ENCODE measurements around the gene MRGPRF. TPM values are rescaled to one million over a fixed set of nuclear protein-coding genes. Genes with fewer than 3 reads are reported as not detected.

Gene MRGPRF
- total RNA-seq, 6 experiments from 2014 or later = 1.6 to 3.4 (median 2.0) TPM

DNA sequence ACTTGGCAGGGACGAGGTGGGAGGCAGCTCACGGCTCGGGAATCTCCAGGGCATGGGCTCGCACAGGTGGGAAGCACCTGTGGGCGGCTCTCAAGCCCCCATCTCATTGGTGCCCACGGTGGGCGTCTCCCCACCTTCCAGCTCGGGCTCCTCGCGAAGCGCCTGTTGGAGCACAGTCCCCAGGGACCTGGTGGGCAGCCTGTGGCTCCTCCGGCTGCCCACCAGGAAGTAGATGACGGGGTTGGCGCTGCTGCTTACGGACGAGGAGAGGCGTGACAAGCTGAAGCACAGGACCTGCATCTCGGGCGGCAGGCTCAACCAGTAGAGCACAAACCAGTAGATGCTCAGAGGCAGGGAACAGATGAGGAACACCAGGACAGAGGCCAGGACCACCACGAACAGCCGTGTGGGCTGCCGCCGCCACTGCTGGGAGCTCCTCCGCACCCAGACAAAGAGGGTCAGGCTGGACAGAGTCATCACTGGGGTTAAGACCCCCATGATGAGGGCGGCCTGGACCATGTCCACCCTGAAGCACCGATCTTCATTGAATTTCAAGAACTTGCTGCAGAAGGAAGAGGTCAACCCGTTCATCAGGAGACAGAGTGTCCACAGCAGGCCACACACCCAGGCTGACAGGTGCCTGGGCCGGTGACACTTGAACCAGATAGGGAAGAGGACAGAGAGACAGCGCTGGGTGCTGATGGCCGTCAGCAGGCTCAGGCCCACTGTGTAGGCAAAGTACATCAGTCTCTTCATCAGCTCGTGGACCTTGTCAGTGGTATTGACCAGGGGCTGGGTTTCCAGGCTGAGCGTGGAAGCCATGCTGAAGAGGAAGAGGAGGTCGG lies 32.9 kb downstream of the MRGPRF start:
- H3K4me1 ChIP-seq = no peaks in the 10 kb centered on the region
- H3K27ac ChIP-seq = no peak overlapping the region
- H3K9me3 ChIP-seq = no peaks in the 10 kb centered on the region
- peak in 1 of 4 donors; percentile 21 for ATAC-seq
- 87% methylated on average over 13 of the region's 33 CpGs for WGBS (ENCODE audit: insufficient coverage, low coverage, low lambda C conversion rate, missing lambda C conversion rate)
- TF ChIP-seq POLR2A (IDR thresholded peaks at IDR 0.05) = no peak
- TF ChIP-seq, protein P1, sequence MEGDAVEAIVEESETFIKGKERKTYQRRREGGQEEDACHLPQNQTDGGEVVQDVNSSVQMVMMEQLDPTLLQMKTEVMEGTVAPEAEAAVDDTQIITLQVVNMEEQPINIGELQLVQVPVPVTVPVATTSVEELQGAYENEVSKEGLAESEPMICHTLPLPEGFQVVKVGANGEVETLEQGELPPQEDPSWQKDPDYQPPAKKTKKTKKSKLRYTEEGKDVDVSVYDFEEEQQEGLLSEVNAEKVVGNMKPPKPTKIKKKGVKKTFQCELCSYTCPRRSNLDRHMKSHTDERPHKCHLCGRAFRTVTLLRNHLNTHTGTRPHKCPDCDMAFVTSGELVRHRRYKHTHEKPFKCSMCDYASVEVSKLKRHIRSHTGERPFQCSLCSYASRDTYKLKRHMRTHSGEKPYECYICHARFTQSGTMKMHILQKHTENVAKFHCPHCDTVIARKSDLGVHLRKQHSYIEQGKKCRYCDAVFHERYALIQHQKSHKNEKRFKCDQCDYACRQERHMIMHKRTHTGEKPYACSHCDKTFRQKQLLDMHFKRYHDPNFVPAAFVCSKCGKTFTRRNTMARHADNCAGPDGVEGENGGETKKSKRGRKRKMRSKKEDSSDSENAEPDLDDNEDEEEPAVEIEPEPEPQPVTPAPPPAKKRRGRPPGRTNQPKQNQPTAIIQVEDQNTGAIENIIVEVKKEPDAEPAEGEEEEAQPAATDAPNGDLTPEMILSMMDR (IDR thresholded peaks at IDR 0.05) = no peak
- peak in 1 of 3 donors; percentile 32 for DNase-seq
- H3K4me3 ChIP-seq = no peak overlapping the region
- intact Hi-C loops (cut with DNase I) = no loop called here
- no peaks in the 10 kb centered on the region for H3K36me3 ChIP-seq
- no peaks in the 10 kb centered on the region for H3K27me3 ChIP-seq

DNA sequence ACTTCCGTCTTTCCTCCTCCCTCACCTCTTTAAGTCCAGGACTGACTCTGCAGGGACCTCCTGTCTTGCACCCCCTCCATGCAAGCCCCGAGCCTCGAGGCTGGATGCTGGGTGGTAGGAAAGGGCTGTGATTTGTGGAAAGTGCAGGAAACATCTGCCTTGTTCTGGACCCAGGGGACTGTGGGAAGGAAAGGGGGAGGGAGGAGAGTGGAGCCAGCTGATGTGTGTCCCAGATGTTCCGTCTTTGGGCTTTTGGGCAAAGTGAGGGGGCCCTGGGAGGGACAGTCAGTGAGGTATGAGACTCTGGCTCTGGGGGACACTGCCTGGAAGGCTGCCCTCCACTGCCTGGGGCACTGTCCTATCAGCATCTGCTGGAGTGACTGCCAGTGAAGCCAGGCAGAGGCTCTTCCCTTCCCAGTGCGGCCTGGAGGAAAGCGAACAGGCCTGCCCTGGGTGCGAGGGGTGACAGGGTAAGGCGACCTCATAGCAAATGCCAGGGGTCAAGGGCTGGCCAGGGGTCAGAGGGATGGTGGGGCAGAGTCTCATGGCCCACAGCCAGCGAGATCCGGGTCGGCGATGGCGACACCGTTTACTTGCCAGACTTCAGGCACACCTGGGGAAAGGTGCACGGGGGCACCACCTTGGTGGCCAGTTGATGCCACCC lies 34.0 kb downstream of the MRGPRF start:
- no peaks in the 10 kb centered on the region for H3K9me3 ChIP-seq
- no peaks in the 10 kb centered on the region for H3K36me3 ChIP-seq
- TF ChIP-seq, protein P1 (IDR thresholded peaks at IDR 0.05) = no peak
- TF ChIP-seq POLR2A (IDR thresholded peaks at IDR 0.05) = no peak
- peak in 1 of 4 donors; percentile 16 for ATAC-seq
- no peak overlapping the region for H3K27ac ChIP-seq
- H3K4me1 ChIP-seq = no peaks in the 10 kb centered on the region
- no peak overlapping the region for H3K4me3 ChIP-seq
- WGBS (ENCODE audit: insufficient coverage, low coverage, low lambda C conversion rate, missing lambda C conversion rate) = 49% methylated on average over 4 of the region's 15 CpGs
- intact Hi-C loops (cut with DNase I) = no loop called here
- peak in 1 of 3 donors; percentile 33 for DNase-seq
- H3K27me3 ChIP-seq = no peaks in the 10 kb centered on the region

DNA sequence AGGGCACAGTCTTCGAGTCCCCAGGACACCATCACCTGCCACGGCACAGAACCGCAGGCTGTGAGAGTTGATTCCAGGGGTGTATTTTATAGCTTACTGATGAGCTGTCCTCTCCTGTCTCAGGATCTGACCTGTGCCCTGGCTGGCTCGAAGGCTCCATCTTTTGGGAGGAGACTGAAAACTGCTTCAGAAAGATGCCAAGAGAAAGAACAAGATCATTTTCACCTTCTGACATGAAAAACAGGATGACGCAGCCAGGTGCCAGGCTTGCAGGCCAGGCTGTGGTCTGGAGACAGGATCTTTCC lies 34.5 kb downstream of the MRGPRF start:
- 58% methylated on average over 3 of the region's 5 CpGs for WGBS (ENCODE audit: insufficient coverage, low coverage, low lambda C conversion rate, missing lambda C conversion rate)
- no peak overlapping the region for H3K27ac ChIP-seq
- no peak for ATAC-seq

DNA sequence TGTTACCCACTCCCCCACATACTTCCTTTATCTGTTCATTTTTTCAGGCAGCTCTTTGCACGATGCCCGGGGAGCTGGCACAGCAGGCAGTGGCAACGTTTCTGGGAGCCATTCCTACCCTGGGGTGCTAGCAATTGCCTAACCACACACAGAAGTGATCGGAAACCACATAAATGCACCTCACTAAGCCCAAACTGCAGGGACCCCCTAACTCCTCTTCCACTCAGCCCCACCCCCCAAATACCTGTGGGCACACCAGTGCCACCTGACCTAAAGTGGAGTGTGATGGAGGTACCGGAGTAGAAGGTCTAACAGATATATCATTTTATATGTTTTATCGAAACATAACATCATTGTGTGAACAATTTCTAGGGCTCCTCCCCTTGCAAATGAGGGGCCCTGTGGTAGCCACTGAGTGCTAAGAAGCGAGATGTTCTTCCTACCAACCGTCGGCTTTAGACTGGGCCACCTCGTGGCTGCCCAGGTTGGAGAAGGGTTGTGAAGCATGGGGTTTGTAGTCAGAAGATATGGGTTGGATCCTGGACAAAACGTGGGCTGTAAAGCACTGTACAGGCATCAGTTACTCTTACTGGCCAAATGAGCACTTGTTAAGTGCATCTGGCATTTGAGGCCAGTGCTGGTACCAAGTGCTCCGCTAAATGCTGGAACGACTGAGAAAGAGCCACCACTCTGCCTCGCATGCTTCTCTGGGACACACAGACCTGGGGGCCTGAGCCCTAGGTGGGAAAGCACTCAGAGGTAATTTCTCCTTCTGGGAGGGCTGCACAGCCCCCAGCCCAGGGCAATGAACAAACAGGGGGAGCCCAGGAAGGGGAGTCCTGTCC lies 35.0 kb downstream of the MRGPRF start:
- Histone ChIP-seq H3K27ac (no peak overlapping the region), H3K4me1 (no peaks in the 10 kb centered on the region), H3K9me3 (no peaks in the 10 kb centered on the region), H3K4me3 (no peak overlapping the region), H3K27me3 (no peaks in the 10 kb centered on the region), H3K36me3 (no peaks in the 10 kb centered on the region)
- DNase-seq (peak in 1 of 3 donors; percentile 33), ATAC-seq (no peak)
- intact Hi-C loops (cut with DNase I) = no loop called here
- WGBS (ENCODE audit: insufficient coverage, low coverage, low lambda C conversion rate, missing lambda C conversion rate) = 69% methylated on average over 7 of the region's 14 CpGs
- no peak for TF ChIP-seq POLR2A (IDR thresholded peaks at IDR 0.05)

More for the DNA sequence above, 34.5 kb downstream of the MRGPRF start:
- DNase-seq = peak in 1 of 3 donors; percentile 17
- TF ChIP-seq, protein P1 (IDR thresholded peaks at IDR 0.05) = no peak
- TF ChIP-seq POLR2A (IDR thresholded peaks at IDR 0.05) = no peak
- Histone ChIP-seq H3K36me3 (no peaks in the 10 kb centered on the region), H3K4me1 (no peaks in the 10 kb centered on the region), H3K9me3 (no peaks in the 10 kb centered on the region), H3K4me3 (no peak overlapping the region), H3K27me3 (no peaks in the 10 kb centered on the region)
- intact Hi-C loops (cut with DNase I) = no loop called here
